Gastrocnemius medialis (tissue), 4 donors: Measurements from ENCODE around the gene KCNMB3. TPM values are rescaled to one million over a fixed set of nuclear protein-coding genes. Genes with fewer than 3 reads are reported as not detected.

Source experiments
- ATAC-seq, 2 donors: fragments of 150-250 bp; one replicate each; pipeline ENCODE4 v1.9.1; 2016
- DNase-seq, 2 donors: peaks; one replicate each; pipeline ENCODE4 v3.0.0-alpha.2; 2019
- H3K27ac ChIP-seq, 4 donors: fragments of 200-600 bp; sonication (generic); 1 replicate in 1 of 4; 2 replicates in 3 of 4; pipeline ENCODE4 v1.5.1; 2016 to 2018; ENCODE audit warnings: mild to moderate bottlenecking in 2 of 4, moderate library complexity in 1 of 4
- H3K27me3 ChIP-seq, 3 donors: fragments of 200-600 bp; sonication (generic) in 2 of 3; 1 replicate in 1 of 3; 2 replicates in 2 of 3; pipeline versions ENCODE4 v1.5.1 to v1.6.0; 2016 to 2019; ENCODE audit warnings: mild to moderate bottlenecking in 1 of 3, moderate library complexity in 1 of 3
- H3K36me3 ChIP-seq, 2 donors: fragments of 200-600 bp; sonication (generic) in 1 of 2; one replicate each; pipeline ENCODE4 v1.5.1; 2017 to 2018
- H3K4me1 ChIP-seq, 2 donors: fragments of 200-600 bp; sonication (generic) in 1 of 2; one replicate each; pipeline ENCODE4 v1.5.1; 2016 to 2017; ENCODE audit warnings: mild to moderate bottlenecking in 2 of 2
- H3K4me3 ChIP-seq, 4 donors: fragments of 200-600 bp; sonication (generic) in 3 of 4; 1 replicate in 1 of 4; 2 replicates in 3 of 4; pipeline ENCODE4 v1.5.1; 2016 to 2019; ENCODE audit warnings: mild to moderate bottlenecking in 2 of 4
- H3K9me3 ChIP-seq, 3 donors: fragments of 200-600 bp; sonication (generic) in 2 of 3; 1 replicate in 1 of 3; 2 replicates in 2 of 3; pipeline ENCODE4 v1.5.1; 2016 to 2019
- POLR2A ChIP-seq, 2 donors: fragments of 450-650 bp; IDR thresholded peaks; one replicate each; pipeline ENCODE4 v1.6.1; 2017; ENCODE audit warnings: antibody characterized with exemption in 2 of 2, mild to moderate bottlenecking in 2 of 2, moderate library complexity in 2 of 2
- in situ Hi-C, 4 donors: fragments of 200-750 bp; cut with MboI; loops; one replicate each; pipeline versions ENCODE4 v1.15.0 to v1.8.0; 2017; ENCODE audit warnings: low sequenced_read_pairs in 4 of 4
- intact Hi-C: fragments of 100-400 bp; cut with DNase I; formaldehyde crosslinking; loops from one replicate; pipeline ENCODE4 v1.15.1; 2023; ENCODE audit warnings: low total_unique reads
- total RNA-seq, 4 donors: library from RNA; depleted of rRNA; stranded (reverse); fragments of >200 nt; gene quantifications; one replicate each; pipeline versions ENCODE4 v1.1.0 to v1.2.3, GENCODE V29; 2016
- TF ChIP-seq, protein P1 (sequence below), 5 experiments: fragments of 450-650 bp in 3 of 5; fragments of 200-600 bp in 2 of 5; sonication (generic) in 2 of 5; IDR thresholded peaks in 4 of 5; conservative IDR thresholded peaks in 1 of 5; 1 replicate in 4 of 5; 2 replicates in 1 of 5; pipeline ENCODE4 v1.5.1; 2016 to 2019; ENCODE audit warnings: antibody characterized with exemption in 5 of 5, mild to moderate bottlenecking in 3 of 5, moderate library complexity in 3 of 5

Gene KCNMB3, protein sequence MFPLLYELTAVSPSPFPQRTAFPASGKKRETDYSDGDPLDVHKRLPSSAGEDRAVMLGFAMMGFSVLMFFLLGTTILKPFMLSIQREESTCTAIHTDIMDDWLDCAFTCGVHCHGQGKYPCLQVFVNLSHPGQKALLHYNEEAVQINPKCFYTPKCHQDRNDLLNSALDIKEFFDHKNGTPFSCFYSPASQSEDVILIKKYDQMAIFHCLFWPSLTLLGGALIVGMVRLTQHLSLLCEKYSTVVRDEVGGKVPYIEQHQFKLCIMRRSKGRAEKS
- 1 to 10 TPM in 1 of 4 donors, under 1 TPM in 3; 0.24 to 2.1 (median 0.44) TPM for total RNA-seq

DNA sequence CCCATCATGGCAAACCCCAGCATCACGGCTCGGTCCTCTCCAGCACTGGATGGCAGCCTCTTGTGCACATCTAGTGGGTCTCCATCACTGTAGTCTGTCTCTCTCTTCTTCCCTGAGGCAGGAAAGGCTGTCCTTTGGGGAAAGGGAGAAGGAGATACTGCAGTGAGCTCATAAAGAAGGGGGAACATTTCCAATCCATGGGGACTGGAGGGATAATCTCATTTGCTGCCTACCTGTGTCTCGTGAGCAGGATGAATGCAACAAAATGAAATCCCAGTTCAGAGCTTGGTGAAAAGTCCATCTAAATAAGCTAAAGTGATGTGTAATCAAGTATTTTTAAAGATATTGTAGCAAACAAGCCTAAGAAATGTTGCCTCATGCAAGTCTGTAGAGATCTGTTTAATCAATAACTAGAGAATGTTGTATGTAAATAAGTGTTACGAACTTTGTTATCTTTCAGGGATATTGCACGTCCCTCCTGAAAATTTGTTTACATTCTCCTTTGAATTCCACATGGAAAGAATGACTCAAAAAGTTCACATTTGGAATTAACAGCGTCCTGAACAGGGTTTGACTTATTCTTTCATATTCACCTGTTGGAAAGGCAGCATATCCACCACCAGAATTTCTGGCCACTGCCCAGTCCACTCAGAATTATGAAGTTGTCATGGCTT is at the start of gene KCNMB3:
TSS of gene KCNMB3 (minus strand) at position 312 of the 674 bp plus-strand sequence. CDS start at position 188, 124 bp downstream.
- Histone ChIP-seq H3K36me3 (peaks cover 0 to 8% of the 10 kb centered on the region in 2 donors), H3K4me1 (no peaks in the 10 kb centered on the region), H3K9me3 (no peaks in the 10 kb centered on the region), H3K27ac (no peak within 1 kb of the TSS), H3K27me3 (no peaks in the 10 kb centered on the region), H3K4me3 (no peak within 1 kb of the TSS)
- intact Hi-C loops (no loop called here), in situ Hi-C loops (no loop called here)
- DNase-seq (no peak), ATAC-seq (no peak)
- TF ChIP-seq, protein P1, sequence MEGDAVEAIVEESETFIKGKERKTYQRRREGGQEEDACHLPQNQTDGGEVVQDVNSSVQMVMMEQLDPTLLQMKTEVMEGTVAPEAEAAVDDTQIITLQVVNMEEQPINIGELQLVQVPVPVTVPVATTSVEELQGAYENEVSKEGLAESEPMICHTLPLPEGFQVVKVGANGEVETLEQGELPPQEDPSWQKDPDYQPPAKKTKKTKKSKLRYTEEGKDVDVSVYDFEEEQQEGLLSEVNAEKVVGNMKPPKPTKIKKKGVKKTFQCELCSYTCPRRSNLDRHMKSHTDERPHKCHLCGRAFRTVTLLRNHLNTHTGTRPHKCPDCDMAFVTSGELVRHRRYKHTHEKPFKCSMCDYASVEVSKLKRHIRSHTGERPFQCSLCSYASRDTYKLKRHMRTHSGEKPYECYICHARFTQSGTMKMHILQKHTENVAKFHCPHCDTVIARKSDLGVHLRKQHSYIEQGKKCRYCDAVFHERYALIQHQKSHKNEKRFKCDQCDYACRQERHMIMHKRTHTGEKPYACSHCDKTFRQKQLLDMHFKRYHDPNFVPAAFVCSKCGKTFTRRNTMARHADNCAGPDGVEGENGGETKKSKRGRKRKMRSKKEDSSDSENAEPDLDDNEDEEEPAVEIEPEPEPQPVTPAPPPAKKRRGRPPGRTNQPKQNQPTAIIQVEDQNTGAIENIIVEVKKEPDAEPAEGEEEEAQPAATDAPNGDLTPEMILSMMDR (IDR thresholded peaks at IDR 0.05 in 4 of 5, conservative IDR thresholded peaks at IDR 0.05 in 1 of 5), result no peak
- no peak for TF ChIP-seq POLR2A (IDR thresholded peaks at IDR 0.05)

DNA sequence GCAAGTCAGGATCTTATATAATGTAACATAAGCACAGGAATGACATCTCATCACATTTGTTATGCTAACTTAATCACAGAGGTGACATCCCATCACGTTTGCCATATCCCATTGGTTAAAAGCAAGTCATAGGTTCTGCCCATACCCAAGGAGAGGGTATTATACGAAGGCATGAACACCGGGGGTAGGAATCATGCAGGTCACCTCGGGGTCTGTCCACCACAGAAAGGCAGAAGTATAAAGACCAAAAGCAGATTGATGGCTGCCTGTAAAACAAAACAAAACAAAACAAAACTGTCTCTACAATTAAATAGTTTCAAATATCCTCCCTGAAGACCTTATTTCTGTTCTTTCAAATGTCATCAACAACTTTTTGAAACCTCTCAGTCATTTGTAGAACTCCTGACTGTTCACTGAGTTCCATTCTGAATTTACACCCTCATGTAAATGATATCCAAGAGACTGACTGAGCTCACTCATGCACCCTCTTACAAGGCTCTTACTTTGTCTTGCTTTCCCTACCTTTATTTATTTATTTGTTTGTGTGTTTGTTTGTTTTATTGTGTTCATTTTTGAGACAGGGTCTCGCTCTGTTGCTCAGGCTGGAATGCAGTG is 49.2 kb upstream of the KCNMB3 start:
- no peak for DNase-seq
- no peaks in the 10 kb centered on the region for H3K36me3 ChIP-seq
- H3K4me1 ChIP-seq, result no peaks in the 10 kb centered on the region
- intact Hi-C loops (no loop called here), in situ Hi-C loops (loop anchor here in 1 of 4 donors (10.0 kb wide), 1 partner anchor 185 kb away; no protein-coding TSS in a partner anchor)
- no peak overlapping the region for H3K4me3 ChIP-seq
- no peak for ATAC-seq
- no peak for TF ChIP-seq POLR2A (IDR thresholded peaks at IDR 0.05)
- TF ChIP-seq, protein P1 (IDR thresholded peaks at IDR 0.05 in 4 of 5, conservative IDR thresholded peaks at IDR 0.05 in 1 of 5), result no peak
- no peaks in the 10 kb centered on the region for H3K27me3 ChIP-seq
- H3K27ac ChIP-seq, result no peak overlapping the region
- H3K9me3 ChIP-seq, result no peaks in the 10 kb centered on the region

DNA sequence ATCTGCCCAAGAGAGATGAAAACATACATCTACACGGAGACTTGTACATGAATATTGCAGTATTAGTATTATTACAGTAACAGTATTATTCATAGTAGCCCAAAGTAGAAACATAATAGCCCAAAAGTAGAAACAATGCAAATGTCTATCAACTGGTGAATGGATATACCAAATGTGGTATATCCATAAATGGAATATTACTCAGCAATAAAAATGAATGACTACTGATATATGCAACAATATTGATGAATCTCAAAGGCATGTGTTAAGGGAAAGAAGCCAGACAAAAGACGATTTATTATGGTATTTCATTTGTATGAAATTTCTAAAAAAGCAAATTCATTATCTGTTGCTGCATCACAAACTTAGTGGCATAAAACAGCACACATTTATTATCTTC is 48.4 kb upstream of the KCNMB3 start:
- ATAC-seq, result no peak
- in situ Hi-C loops (no loop called here), intact Hi-C loops (no loop called here)
- Histone ChIP-seq H3K27me3 (no peaks in the 10 kb centered on the region), H3K36me3 (no peaks in the 10 kb centered on the region), H3K4me3 (no peak overlapping the region), H3K27ac (no peak overlapping the region), H3K4me1 (no peaks in the 10 kb centered on the region), H3K9me3 (no peaks in the 10 kb centered on the region)
- TF ChIP-seq, protein P1 (IDR thresholded peaks at IDR 0.05 in 4 of 5, conservative IDR thresholded peaks at IDR 0.05 in 1 of 5), result no peak
- no peak for TF ChIP-seq POLR2A (IDR thresholded peaks at IDR 0.05)
- DNase-seq, result no peak

DNA sequence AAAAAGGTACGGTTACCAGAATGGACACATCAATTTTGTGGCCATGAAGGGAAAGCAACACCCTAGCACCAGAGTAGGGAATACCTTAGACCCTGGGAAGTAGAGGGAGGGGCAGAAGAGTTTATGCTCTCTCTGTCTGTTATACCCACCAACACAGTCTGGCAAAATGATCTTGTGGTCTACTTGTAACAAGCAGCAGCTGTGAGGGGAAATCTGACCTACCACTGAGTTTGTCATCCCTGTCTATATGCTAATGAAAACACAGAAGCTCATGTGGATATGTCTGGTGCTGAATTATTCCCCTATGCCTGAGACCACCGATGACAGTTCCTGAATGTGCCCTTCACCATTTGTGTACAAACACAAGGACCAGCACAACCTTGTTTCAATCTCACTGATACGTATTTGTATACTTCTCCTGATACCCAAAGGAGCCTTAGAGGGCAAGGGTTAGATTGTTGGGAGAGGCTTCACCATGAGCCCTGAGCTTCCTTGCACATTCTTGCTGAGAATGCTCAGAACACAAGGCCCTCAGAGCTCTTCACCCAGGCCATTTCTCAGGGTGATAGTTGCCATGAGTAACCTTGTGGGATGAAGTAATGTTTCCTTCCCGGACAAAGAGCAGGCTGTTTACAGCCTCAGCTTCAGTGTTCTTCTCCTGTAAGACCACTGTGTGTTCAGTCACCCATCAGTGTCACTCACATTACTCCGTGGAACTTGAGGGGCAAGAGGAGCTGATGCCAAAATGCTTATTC is 47.2 kb upstream of the KCNMB3 start:
- intact Hi-C loops (no loop called here), in situ Hi-C loops (no loop called here)
- TF ChIP-seq, protein P1 (IDR thresholded peaks at IDR 0.05 in 4 of 5, conservative IDR thresholded peaks at IDR 0.05 in 1 of 5), result no peak
- no peak for TF ChIP-seq POLR2A (IDR thresholded peaks at IDR 0.05)

More for the DNA sequence above, 47.2 kb upstream of the KCNMB3 start:
- Histone ChIP-seq H3K4me1 (no peaks in the 10 kb centered on the region), H3K4me3 (no peak overlapping the region), H3K36me3 (no peaks in the 10 kb centered on the region), H3K27ac (no peak overlapping the region), H3K9me3 (no peaks in the 10 kb centered on the region), H3K27me3 (no peaks in the 10 kb centered on the region)
- DNase-seq (no peak), ATAC-seq (no peak)
